Measurements from ENCODE around the gene INHBB.

GRCh38 chr2:120303177-120303576 lies 42.8 kb upstream of the INHBB start:
- no peak for TF ChIP-seq SRF (IDR thresholded peaks at IDR 0.05; ENCODE audit: low read depth)
- no peak for TF ChIP-seq TCF7L2 (IDR thresholded peaks at IDR 0.05; ENCODE audit: borderline replicate concordance, extremely low read depth, insufficient read depth, insufficient read length)

Data from HCT116 (cell line).